HCT116 (cell line): ENCODE data around the gene CCDC88C. TPM values are rescaled to one million over a fixed set of nuclear protein-coding genes. Genes with fewer than 3 reads are reported as not detected.

ENCODE experiments used
- ATAC-seq: fragments of 200-7000 bp; cut with Tn5 transposase; 2 replicates; pipeline ENCODE4 v1.9.1; 2020; ENCODE audit warnings: mild to moderate bottlenecking, moderate library complexity
- BruUV-seq: library from RNA; stranded (reverse); fragments of 400-500 nt; replicated peaks from 2 replicates; lab custom pipeline; 2021; lab: Mats Ljungman, UMichigan
- CTCF ChIA-PET: fragments of 300-600 bp; sonication (Branson Sonifier 250); formaldehyde crosslinking; loops from one replicate; lab custom pipeline; 2021; ENCODE audit warnings: antibody characterized with exemption; lab: Charles Lee
- POLR2A ChIA-PET: fragments of 300-600, 350-600 bp; sonication (Branson Sonifier 250); formaldehyde crosslinking; loops from one replicate; lab custom pipeline; 2021; ENCODE audit warnings: antibody characterized with exemption; lab: Charles Lee
- RAD21 ChIA-PET, 2 experiments: fragments of 300-600 bp; sonication (Branson Sonifier 250); formaldehyde crosslinking; loops; one replicate each; lab custom pipeline; 2023; ENCODE audit warnings: low total read pairs in 2 of 2; ENCODE audit not compliant: uncharacterized antibody in 2 of 2, unreplicated experiment in 2 of 2, low non-redundant PET in 1 of 2; lab: Charles Lee
- DNase-seq: peaks from one replicate; pipeline ENCODE4 v3.0.0-alpha.2; 2010; ENCODE audit warnings: low read depth, low spot score
- H2AFZ ChIP-seq: fragments of 200-600 bp; shearing (Covaris generic), sonication (generic); 2 replicates; pipeline ENCODE4 v1.6.1; 2017; ENCODE audit warnings: low read depth, mixed run types, mixed read lengths, antibody characterized with exemption, low read length; ENCODE audit not compliant: poor library complexity, severe bottlenecking
- H3K27ac ChIP-seq: 2 replicates; pipeline ENCODE4 v1.5.1; 2012; ENCODE audit warnings: low read depth, low read length
- H3K27me3 ChIP-seq: fragments of 200-600 bp; sonication (generic); 2 replicates; pipeline ENCODE4 v1.6.1; 2016; ENCODE audit warnings: mixed run types, low read length, mixed read lengths; ENCODE audit not compliant: insufficient read depth
- H3K36me3 ChIP-seq, 2 experiments: fragments of 200-500 bp in 1 of 2; fragments of 200-600 bp in 1 of 2; sonication (Bioruptor generic) in 1 of 2; sonication (generic) in 1 of 2; 2 replicates each; pipeline versions ENCODE4 v1.5.1 to v1.6.1; 2014 to 2016; ENCODE audit warnings: low read length in 2 of 2, inconsistent platforms in 1 of 2, mixed read lengths in 1 of 2, mixed run types in 1 of 2; ENCODE audit not compliant: insufficient read depth in 2 of 2, control insufficient read depth in 1 of 2
- H3K4me1 ChIP-seq, 2 experiments: fragments of 200-600 bp in 1 of 2; sonication (generic) in 1 of 2; 2 replicates each; pipeline versions ENCODE4 v1.5.1 to v1.6.1; 2012 to 2017; ENCODE audit warnings: low read length in 2 of 2, inconsistent platforms in 1 of 2, mild to moderate bottlenecking in 1 of 2, mixed read lengths in 1 of 2, mixed run types in 1 of 2, moderate library complexity in 1 of 2; ENCODE audit not compliant: insufficient read depth in 2 of 2, control insufficient read depth in 1 of 2
- H3K4me2 ChIP-seq: fragments of 200-600 bp; sonication (generic); 2 replicates; pipeline ENCODE4 v1.6.1; 2017; ENCODE audit warnings: mixed run types, low read length, mixed read lengths
- H3K4me3 ChIP-seq, 2 experiments: fragments of 200-600 bp in 1 of 2; sonication (generic) in 1 of 2; replicated peaks in 1 of 2; 2 replicates each; pipeline ENCODE4 v1.5.1; 2011 to 2016; ENCODE audit warnings: low read length in 2 of 2, control low read depth in 1 of 2, low read depth in 1 of 2, mild to moderate bottlenecking in 1 of 2, mixed read lengths in 1 of 2, mixed run types in 1 of 2
- H3K79me2 ChIP-seq: fragments of 200-600 bp; sonication (generic); 2 replicates; pipeline ENCODE4 v1.6.1; 2017; ENCODE audit warnings: mild to moderate bottlenecking, mixed run types, low read length, moderate library complexity, mixed read lengths; ENCODE audit not compliant: insufficient read depth
- H3K9ac ChIP-seq: fragments of 200-600 bp; sonication (generic); 2 replicates; pipeline ENCODE4 v1.6.1; 2016; ENCODE audit warnings: low read length, mixed read lengths
- H3K9me2 ChIP-seq: fragments of 200-600 bp; sonication (generic), shearing (Covaris generic); 2 replicates; pipeline ENCODE4 v1.6.1; 2017; ENCODE audit warnings: mixed run types, mild to moderate bottlenecking, moderate library complexity; ENCODE audit not compliant: insufficient read depth
- H3K9me3 ChIP-seq, 2 experiments: fragments of 200-500 bp in 1 of 2; fragments of 200-600 bp in 1 of 2; sonication (Bioruptor generic) in 1 of 2; sonication (generic) in 1 of 2; 2 replicates each; pipeline ENCODE4 v1.6.1; 2014 to 2017; ENCODE audit warnings: low read length in 2 of 2, mixed read lengths in 2 of 2, inconsistent platforms in 1 of 2, low read depth in 1 of 2, mild to moderate bottlenecking in 1 of 2, mixed run types in 1 of 2, moderate library complexity in 1 of 2; ENCODE audit not compliant: control insufficient read depth in 1 of 2, insufficient read depth in 1 of 2
- H4K20me1 ChIP-seq: fragments of 200-600 bp; sonication (generic), shearing (Covaris generic); 2 replicates; pipeline ENCODE4 v1.6.1; 2017; ENCODE audit warnings: mixed run types, mild to moderate bottlenecking, moderate library complexity; ENCODE audit not compliant: insufficient read depth
- ATF3 ChIP-seq: IDR thresholded peaks from 2 replicates; pipeline ENCODE4 v1.6.1; 2012
- CBX3 ChIP-seq: IDR thresholded peaks from 2 replicates; pipeline ENCODE4 v1.6.1; 2012; ENCODE audit warnings: low read depth
- CEBPB ChIP-seq: IDR thresholded peaks from 2 replicates; pipeline ENCODE4 v1.6.1; 2012; ENCODE audit warnings: low read depth
- CTCF ChIP-seq, 3 experiments: fragments of 200-600 bp in 1 of 3; sonication (generic) in 1 of 3; IDR thresholded peaks in 2 of 3; conservative IDR thresholded peaks in 1 of 3; 2 replicates each; pipeline ENCODE4 v1.5.1; 2012 to 2017; ENCODE audit warnings: low read depth in 2 of 3, low read length in 2 of 3, antibody characterized with exemption in 1 of 3, borderline replicate concordance in 1 of 3, control low read depth in 1 of 3, mild to moderate bottlenecking in 1 of 3, mixed read lengths in 1 of 3, mixed run types in 1 of 3, moderate library complexity in 1 of 3; ENCODE audit not compliant: insufficient read depth in 1 of 3
- EGR1 ChIP-seq: IDR thresholded peaks from 2 replicates; pipeline ENCODE4 v1.6.1; 2012; ENCODE audit warnings: low read depth
- ELF1 ChIP-seq: IDR thresholded peaks from 2 replicates; pipeline ENCODE4 v1.6.1; 2012; ENCODE audit warnings: low read depth, borderline replicate concordance
- EZH2 ChIP-seq: fragments of 200-600 bp; sonication (generic); IDR thresholded peaks from 2 replicates; pipeline ENCODE4 v1.6.1; 2017; ENCODE audit warnings: antibody characterized with exemption, mixed run types
- EZH2phosphoT487 ChIP-seq: fragments of 200-600 bp; IDR thresholded peaks from 2 replicates; pipeline ENCODE4 v1.6.1; 2018; ENCODE audit warnings: antibody characterized with exemption, borderline replicate concordance
- FOSL1 ChIP-seq: IDR thresholded peaks from 2 replicates; pipeline ENCODE4 v1.6.1; 2012; ENCODE audit warnings: low read depth
- JUND ChIP-seq: IDR thresholded peaks from 2 replicates; pipeline ENCODE4 v1.6.1; 2012
- MAX ChIP-seq: IDR thresholded peaks from 2 replicates; pipeline ENCODE4 v1.6.1; 2012
- POLR2A ChIP-seq: IDR thresholded peaks from 2 replicates; pipeline ENCODE4 v1.7.0; 2011; ENCODE audit warnings: borderline replicate concordance; ENCODE audit not compliant: insufficient read depth, insufficient read length; ENCODE audit errors: extremely low read depth
- POLR2AphosphoS5 ChIP-seq: IDR thresholded peaks from 2 replicates; pipeline ENCODE4 v1.6.1; 2011; ENCODE audit warnings: mild to moderate bottlenecking, low read depth, low read length, moderate library complexity
- REST ChIP-seq: IDR thresholded peaks from 2 replicates; pipeline ENCODE4 v1.6.1; 2012; ENCODE audit warnings: low read depth
- SRF ChIP-seq: IDR thresholded peaks from 2 replicates; pipeline ENCODE4 v1.6.1; 2012; ENCODE audit warnings: low read depth
- TCF7L2 ChIP-seq: IDR thresholded peaks from 2 replicates; pipeline ENCODE4 v1.7.0; 2011; ENCODE audit warnings: borderline replicate concordance, inconsistent platforms; ENCODE audit not compliant: insufficient read depth, insufficient read length; ENCODE audit errors: extremely low read depth
- YY1 ChIP-seq: IDR thresholded peaks from 2 replicates; pipeline ENCODE4 v1.6.1; 2011; ENCODE audit warnings: low read length, low read depth, moderate library complexity, mild to moderate bottlenecking; ENCODE audit not compliant: insufficient replicate concordance; ENCODE audit errors: extremely low read depth
- ZBTB33 ChIP-seq: IDR thresholded peaks from 2 replicates; pipeline ENCODE4 v1.6.1; 2011; ENCODE audit warnings: mild to moderate bottlenecking, low read length, moderate library complexity; ENCODE audit not compliant: insufficient replicate concordance; ENCODE audit errors: extremely low read depth
- ZFX ChIP-seq: fragments of 450-650 bp; IDR thresholded peaks from 2 replicates; pipeline ENCODE4 v1.6.1; 2017
- intact Hi-C: fragments of 100-400 bp; cut with micrococcal nuclease; formaldehyde crosslinking; loops from 2 replicates; pipeline ENCODE4 v1.10.0; 2022
- total RNA-seq: library from RNA; stranded (reverse); gene quantifications from one replicate; pipeline ENCODE4 v1.2.1, GENCODE V29; 2021; ENCODE audit not compliant: unreplicated experiment

Gene CCDC88C
- total RNA-seq, 1 experiment from 2014 or later: 20.8 TPM

- no TSS peak for BruUV-seq
- Histone ChIP-seq H4K20me1 (no peaks in the 10 kb centered on the region), H3K9me2 (no peaks in the 10 kb centered on the region), H3K27me3 (no peaks in the 10 kb centered on the region), H3K4me1 (peaks cover 5 to 8% of the 10 kb centered on the region in 2 experiments; a peak in 3 of 4 replicates), H3K36me3 (peaks cover 0 to 9% of the 10 kb centered on the region in 2 experiments; a peak in 2 of 4 replicates), H3K4me2 (no peak overlapping the region), H3K9me3 (no peaks in the 10 kb centered on the region), H3K27ac (no peak overlapping the region), H3K4me3 (no peak overlapping the region), H3K9ac (no peak overlapping the region), H3K79me2 (no peaks in the 10 kb centered on the region), H2AFZ (no peak overlapping the region)
- ATAC-seq (no peak), DNase-seq (no peak)
- no peak for TF ChIP-seq ZFX
- TF ChIP-seq YY1: no peak
- TF ChIP-seq CTCF (IDR thresholded peaks at IDR 0.05 in 2 of 3, conservative IDR thresholded peaks at IDR 0.05 in 1 of 3; ENCODE audit: borderline replicate concordance in 1 of 3, insufficient read depth in 1 of 3, low read depth in 2 of 3, low read length in 2 of 3): no peak
- TF ChIP-seq CEBPB: no peak
- no peak for TF ChIP-seq JUND
- no peak for TF ChIP-seq CBX3
- TF ChIP-seq SRF: no peak
- no peak for TF ChIP-seq POLR2AphosphoS5
- TF ChIP-seq TCF7L2: no peak
- no peak for TF ChIP-seq ATF3
- TF ChIP-seq EGR1: no peak
- no peak for TF ChIP-seq EZH2
- TF ChIP-seq ZBTB33: no peak
- TF ChIP-seq POLR2A: no peak
- TF ChIP-seq FOSL1: no peak
- no peak for TF ChIP-seq EZH2phosphoT487
- no peak for TF ChIP-seq REST
- TF ChIP-seq MAX: no peak
- no peak for TF ChIP-seq ELF1
- POLR2A ChIA-PET: no interaction called here
- intact Hi-C loops: no loop called here
- CTCF ChIA-PET: interaction anchor here (0.7 kb wide), 1 partner anchor 576 kb away, joined by 5 read pairs; no protein-coding TSS in a partner anchor
- RAD21 ChIA-PET: no interaction called here
These were observed 97.4 kb downstream of the CCDC88C start for GRCh38 chr14:91320266-91320665.
